GM19351 (cell line): ENCODE data around the gene C15orf39.

Experiments
- ATAC-seq: cut with Tn5 transposase; IDR thresholded peaks from one replicate; pipeline ENCODE4 v1.9.1; 2021; ENCODE audit warnings: mild to moderate bottlenecking, moderate library complexity; ENCODE audit not compliant: unreplicated experiment

Gene C15orf39

DNA sequence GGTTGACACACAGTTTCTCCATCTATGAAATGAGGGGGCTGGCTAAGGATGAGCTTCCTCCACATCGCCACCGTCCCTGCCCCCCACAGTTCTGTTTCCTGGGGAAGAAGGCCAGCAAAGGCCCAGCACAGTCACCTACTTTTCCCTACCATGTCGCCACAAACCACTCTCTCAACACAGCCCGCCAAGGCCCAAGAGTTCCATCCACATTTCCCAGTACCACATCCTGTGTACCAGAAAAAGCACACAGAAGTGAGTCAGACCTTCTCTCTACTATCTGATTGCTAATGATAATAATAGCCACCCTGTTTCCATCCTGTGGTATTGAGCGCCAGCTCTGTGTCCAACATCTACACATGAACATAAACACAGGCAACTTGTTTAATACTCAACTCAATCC lies 30.3 kb upstream of the C15orf39 start:
- ATAC-seq, result no peak

DNA sequence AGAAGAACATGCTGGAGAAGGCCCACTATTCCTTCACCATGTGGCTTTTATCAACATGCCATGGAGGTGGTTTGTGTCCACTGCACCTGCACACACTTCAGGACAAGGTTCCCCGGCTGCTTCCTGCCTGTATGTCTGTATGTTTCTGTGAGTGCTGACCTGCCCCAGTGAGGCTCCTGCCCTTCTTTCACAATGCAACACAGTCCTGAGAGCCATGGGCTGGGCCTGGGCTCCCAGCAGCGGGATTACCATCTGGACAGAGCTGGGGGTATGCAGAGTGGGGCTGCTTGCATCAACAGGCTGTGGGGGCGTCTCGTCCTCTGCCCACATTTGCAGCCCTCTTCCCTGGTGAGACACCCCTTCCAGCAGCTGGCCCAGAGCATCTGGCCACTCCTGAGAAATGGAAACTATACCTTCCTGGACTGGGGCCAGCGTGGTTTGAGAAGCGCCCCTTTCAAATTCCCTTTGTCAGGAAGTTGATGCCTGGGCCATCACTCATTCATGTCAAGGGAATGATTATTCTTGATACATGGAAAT lies 29.3 kb upstream of the C15orf39 start:
- no peak for ATAC-seq

DNA sequence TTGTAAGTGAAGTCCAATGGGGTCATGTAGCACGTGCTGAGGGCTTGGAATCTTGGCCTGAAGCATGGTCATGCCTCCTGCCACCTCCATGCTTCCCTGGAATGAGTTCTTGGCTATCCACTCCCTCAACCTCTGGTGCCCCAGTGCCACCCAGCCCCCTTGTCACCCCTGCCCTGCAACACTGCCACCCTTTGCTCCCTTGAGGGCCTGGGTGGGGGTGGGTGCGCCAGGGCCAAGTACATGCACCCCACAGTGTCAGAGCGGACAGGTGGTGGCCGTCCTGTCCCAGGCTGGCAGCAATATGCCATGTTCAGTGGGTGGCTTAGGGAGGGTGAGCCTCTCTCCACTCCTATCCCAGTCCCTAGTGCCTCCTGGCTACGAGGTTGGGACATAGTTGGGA lies 27.6 kb upstream of the C15orf39 start:
- ATAC-seq, result no peak

- no peak for ATAC-seq
Observed at GRCh38 chr15:75174729-75175128, 27.0 kb upstream of the C15orf39 start.

GRCh38 chr15:75176396-75176761 lies 25.3 kb upstream of the C15orf39 start:
- no peak for ATAC-seq

GRCh38 chr15:75177360-75178071 lies 24.2 kb upstream of the C15orf39 start:
- ATAC-seq, result no peak

DNA sequence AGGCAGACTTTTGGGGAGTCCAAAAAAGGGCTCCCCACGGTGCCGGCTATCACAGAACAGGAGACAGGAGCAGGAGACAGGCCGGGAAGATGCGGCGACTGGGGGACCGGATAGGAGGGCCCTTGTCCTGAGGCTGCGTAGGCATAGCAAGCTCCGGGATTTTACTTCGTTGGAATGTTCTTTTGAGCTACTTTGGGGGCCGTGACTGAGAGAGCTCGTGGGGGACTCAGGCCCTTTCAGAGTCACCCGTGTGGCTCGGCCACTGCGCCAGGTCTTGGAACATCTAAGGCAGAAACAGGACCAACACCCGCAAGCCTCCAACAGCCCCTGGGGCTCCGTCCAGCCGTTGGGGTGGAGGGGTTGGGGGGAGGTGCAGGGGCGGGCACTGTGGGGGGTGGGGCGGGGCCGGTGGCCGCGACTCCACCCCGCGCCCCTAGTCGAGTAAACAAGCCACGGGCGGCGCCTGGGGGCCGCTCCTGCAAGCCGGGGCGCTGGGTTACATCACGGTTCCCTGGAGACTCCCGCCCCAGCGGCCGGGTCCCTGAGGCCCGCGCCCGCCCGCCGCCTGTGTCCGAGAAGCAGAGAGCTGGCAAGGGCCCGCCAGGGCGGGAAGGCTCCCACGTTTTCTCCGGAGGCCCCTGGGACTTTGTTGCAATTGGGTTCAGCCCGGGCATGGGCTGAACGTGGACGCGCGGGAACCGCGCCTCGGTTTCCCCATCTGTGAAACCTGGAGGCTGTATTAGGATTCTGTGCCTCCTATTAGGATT lies 23.3 kb upstream of the C15orf39 start:
- no peak for ATAC-seq

GRCh38 chr15:75178938-75179745 lies 22.5 kb upstream of the C15orf39 start:
- ATAC-seq, result no peak

- ATAC-seq, result no peak
Observed at GRCh38 chr15:75179746-75180140, 21.9 kb upstream of the C15orf39 start.

DNA sequence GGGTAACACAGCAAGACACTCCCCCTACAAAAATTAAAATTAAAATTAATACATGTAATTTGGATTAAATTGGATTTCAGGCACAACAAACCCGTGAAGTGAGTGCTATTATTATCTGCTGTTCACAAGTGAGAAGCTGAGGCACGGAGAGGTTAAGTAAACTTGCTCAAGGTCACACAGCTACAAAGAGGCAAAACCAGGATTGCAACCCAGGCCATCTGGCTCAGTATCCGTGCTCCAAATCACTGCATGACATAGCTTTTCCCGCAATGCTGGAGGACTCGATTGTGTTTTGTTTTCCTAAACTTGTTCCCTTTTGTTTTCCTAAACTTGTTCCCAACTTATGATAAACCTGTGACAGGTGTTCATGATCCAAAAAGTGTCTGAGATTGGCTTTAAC lies 19.9 kb upstream of the C15orf39 start:
- ATAC-seq, result no peak

GRCh38 chr15:75182187-75183131 lies 19.2 kb upstream of the C15orf39 start:
- ATAC-seq, result no peak

DNA sequence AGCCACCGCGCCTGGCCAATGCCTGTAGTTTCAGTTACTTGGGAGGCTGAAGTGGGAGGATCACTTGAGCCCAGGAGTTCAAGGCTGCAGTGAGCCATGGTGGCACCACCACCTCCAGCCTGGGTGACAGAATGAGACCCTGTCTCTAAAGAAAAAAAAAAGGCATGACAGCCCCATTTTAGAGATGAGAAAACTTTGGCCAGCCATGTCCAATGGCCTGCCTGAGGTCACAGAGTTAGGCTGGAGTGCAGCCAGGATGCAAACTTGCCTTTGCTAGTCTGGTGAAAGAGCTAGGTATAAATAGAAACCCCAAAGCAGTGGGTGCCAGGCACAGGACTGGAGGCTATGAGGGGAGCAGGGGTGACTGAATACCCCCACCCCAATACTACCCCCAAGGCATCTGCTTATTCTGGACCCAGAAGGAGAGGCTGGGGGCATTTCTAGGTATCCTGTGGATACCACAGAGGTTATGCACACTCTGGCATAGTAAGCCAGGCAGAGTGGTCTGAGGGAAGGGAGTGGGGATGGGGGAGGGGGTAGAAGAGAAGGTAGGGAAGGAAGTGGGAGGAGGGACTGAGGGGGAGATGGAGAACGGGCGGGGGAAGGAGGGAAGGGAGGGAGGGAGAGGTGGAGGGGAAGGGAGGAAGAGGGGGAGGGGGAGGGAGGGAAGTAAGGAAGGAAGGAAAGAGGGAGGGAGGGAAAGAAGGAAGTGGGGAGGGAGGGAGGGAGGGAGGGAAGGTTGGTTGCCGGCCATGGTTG lies 16.2 kb upstream of the C15orf39 start:
- no peak for ATAC-seq

DNA sequence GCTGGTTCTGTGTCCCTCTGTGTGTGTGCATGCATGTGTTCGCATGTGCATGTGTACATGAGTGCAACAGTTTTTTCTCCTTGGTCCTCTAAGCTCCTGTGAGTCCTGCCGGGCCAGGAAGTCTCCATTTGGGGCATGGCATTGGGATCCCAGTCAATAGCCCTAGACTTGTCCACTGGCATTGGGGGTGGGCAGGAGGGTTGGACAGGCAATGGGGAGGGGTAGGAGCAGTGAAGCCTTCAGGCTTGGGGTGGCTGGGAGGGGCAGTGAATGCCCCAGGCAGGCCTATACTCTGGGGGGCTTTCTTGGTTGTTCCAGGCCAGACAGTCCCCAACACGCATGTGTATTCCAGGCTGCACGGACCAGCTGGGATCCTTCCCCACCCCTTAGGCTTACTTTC lies 15.6 kb upstream of the C15orf39 start:
- no peak for ATAC-seq

- no peak for ATAC-seq
Observed at GRCh38 chr15:75188499-75188898, 13.2 kb upstream of the C15orf39 start.

- ATAC-seq, result no peak
Observed at GRCh38 chr15:75191235-75191634, 10.4 kb upstream of the C15orf39 start.

DNA sequence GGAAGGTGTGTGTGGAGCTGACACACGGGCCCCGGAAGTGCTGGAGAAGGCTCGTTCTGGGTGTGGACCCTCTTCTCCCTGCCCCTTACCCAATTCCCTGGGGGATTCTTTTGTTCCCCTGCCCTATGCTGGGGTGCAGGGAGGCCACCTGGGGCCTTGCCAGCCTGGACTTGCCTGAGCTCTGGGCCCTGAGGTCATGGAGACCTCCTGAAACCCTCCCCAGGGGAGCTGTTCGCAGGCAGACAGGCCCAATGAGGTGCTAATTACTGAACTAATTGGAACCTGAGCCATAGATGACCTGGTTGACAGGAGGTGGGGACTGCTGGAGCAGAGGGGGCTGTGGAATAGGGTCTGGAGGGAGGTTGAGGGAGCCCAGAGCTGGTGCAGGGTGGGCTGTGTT lies 9.4 kb upstream of the C15orf39 start:
- ATAC-seq, result no peak

DNA sequence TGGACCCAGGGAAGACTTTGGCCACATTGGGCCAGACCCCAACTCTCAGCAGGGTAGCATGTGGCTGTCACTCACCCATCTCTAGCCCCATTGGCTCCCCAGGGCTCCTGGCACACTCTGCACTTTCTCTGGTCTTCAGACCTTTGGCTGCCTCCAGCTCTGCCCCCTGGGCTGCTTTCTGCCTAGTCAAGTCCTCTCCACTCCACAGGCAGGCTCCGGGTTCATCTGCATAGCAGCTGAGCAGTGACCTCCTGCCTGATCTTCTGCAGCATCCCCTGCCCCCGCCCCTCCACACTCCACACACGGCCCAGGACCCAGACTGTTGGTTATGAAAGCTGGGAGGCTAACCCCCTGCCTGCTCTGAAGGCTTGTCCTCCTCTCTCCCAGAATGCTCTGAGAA lies 8.4 kb upstream of the C15orf39 start:
- no peak for ATAC-seq

- ATAC-seq, result no peak
Observed at GRCh38 chr15:75193976-75194375, 7.7 kb upstream of the C15orf39 start.

GRCh38 chr15:75194397-75194796 lies 7.3 kb upstream of the C15orf39 start:
- no peak for ATAC-seq
